ENCODE measurements around the gene ZNF385B. TPM values are rescaled to one million over a fixed set of nuclear protein-coding genes. Genes with fewer than 3 reads are reported as not detected.

The ZNF385B gene
- total RNA-seq, 1 donor from 2014 or later = 0.35 TPM

DNA sequence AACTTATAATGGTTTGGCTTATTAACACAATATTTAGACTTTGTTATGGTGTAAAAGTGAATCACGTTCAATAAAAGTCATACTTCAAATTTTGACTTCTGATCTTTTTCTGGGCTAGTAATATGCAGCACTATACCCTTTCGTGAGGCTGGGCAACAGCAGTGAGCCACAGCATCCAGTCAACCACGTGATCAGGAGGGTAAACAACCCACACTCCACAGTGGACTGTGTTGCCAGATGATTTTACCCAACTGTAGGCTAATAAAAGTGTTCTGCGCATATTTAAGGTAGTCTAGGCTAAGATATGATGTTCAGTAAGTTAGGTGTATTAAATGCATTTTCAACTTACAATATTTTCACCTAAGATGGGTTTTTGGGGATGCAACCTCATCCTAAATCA is 148.6 kb downstream of the ZNF385B start:
- ATAC-seq (no peak), DNase-seq (ENCODE audit: missing footprints) (no peak)
- intact Hi-C loops (cut with DNase I) = no loop called here

DNA sequence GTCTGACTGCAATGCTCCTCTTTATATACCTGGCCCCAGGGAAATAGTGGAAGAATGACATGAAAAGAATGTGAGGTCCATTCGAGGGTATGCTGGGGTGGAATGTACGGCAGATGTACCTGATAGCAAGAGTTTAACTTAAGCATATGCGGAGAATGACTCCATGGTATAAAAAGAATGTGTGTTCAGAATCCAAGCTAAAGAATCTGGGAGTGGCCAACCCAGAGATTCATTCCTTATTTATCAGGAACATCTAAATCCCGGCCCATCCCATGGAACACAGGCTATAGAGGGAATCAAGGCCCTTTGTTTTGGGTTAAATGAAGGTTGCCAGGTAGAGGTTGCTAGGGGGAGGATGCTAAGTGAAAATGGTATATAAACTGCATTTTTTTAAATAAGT is 150.0 kb downstream of the ZNF385B start:
- intact Hi-C loops (cut with DNase I) = no loop called here
- ATAC-seq = no peak
- no peak for DNase-seq (ENCODE audit: missing footprints)

DNA sequence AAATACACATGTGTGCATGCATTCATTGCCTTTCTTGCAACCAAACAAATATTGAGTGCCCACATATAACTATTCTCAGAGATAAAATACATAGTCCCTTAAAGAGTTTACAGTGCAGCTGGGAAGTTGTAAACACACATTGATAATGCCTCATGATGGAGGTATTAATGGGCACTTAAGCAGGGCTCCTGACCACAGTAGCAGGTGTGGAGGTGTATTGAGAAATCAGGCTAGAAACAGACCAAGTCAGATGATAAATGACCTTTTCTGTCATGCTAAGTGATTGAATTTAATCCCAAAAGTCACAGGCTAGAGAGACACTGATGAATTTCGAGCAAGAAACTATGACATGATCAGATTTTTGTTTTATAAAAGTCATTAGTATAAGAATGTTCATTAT is 157.7 kb downstream of the ZNF385B start:
- DNase-seq (ENCODE audit: missing footprints) (no peak), ATAC-seq (no peak)
- intact Hi-C loops (cut with DNase I) = no loop called here

DNA sequence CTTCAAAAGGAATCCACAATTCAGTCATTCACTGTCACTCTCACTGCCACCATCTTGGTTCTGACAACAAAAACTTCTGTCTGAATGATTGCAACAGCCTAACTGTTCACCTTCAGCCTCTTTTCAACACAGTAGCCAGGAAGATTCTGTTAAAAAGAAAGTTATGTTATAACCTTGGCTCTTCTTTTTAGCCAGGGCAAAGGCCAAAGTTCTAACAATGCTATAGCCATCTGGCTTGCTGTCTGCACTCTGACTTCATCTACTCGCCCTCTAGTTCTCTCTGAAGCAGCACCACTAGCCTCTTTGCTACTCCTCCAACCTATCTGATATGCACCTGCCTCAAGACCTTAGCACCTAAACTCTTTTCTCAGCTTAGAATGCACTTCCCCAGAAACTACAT is 158.5 kb downstream of the ZNF385B start:
- ATAC-seq (no peak), DNase-seq (ENCODE audit: missing footprints) (no peak)
- intact Hi-C loops (cut with DNase I) = no loop called here

DNA sequence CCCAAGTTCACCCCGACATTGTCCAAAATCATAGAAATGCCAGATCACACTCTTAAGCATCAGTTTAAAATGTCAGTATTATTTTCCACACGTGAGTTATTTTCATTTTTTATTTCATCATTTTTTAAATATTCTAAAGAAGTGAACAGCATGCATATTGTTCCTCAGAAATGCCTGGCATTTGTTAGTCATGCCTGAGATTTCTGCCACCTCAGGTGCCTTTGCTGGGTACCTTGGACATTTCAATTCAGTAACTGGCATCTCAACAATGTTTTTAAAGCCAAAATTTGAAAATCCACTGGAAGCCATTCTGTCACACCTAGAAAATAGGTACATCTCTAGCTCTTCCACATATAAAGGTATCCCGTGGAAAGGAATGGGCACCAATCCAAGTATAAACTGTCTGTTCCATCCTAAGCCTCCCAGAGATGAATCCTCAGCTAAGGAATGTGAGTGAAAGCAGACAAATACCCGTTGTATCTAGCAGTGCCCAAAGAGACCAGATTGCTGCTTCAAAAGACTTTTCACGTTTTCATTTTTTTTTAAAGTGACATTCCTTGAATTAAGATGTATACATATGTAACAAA is 159.8 kb downstream of the ZNF385B start:
- intact Hi-C loops (cut with DNase I) = no loop called here
- DNase-seq (ENCODE audit: missing footprints) = no peak
- ATAC-seq = no peak

DNA sequence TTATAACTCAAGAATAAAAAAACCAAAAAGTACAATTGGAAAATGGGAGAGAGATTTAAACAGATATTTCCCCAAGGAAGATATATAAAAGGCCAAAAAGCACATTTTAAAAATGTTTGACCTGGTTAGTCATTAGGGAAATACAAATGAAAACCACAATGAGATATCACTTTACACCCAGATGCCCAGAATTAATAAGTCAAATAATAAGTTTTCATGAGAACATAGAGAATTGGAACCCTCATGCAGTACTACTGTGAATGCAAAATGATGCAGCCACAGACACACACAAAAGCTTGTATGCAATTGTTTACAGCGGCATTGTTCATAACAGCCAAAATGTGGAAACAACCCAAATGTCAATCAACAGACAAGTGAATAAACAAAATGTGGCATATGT is 165.9 kb downstream of the ZNF385B start:
- DNase-seq (ENCODE audit: missing footprints) = no peak
- no peak for ATAC-seq
- intact Hi-C loops (cut with DNase I) = no loop called here

DNA sequence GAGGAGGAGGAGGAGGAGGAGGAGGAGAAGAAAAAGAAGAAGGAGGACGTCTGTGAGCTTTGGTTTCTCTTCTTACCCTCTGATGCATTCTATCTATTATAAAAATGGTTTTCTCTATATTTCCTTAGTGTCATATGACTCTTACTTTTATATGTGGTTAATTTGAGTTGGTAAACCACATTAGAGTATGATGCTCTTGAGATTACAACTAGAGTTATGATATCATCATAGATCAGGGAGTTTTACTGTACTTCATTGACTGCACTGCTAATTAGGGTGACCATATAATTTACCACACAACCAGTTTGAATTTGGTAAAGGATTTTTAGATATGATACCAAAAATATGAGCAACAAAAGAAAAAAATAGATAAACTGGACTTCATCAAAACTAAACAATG is 166.4 kb downstream of the ZNF385B start:
- intact Hi-C loops (cut with DNase I) = no loop called here
- DNase-seq (ENCODE audit: missing footprints) (no peak), ATAC-seq (no peak)

DNA sequence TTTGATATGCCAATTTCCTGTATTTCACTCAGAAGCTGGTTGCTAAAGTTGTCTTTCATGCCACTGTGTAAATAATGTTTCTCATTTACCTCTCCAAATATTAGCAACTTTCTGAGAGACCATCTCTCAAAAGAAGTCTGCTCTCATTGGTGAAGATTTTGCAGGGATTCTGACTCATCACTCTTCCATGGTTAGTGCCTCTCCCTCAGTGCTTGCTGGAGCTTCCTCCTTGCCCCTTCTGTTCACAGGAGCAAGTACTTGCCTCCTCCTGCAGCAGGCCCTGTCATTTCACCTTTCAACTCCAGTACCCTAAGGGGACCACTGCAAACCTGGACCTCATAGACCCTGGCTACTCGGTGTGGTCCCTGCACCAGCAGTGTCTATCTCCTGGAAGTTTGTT is 168.8 kb downstream of the ZNF385B start:
- intact Hi-C loops (cut with DNase I) = no loop called here
- ATAC-seq (no peak), DNase-seq (ENCODE audit: missing footprints) (no peak)

DNA sequence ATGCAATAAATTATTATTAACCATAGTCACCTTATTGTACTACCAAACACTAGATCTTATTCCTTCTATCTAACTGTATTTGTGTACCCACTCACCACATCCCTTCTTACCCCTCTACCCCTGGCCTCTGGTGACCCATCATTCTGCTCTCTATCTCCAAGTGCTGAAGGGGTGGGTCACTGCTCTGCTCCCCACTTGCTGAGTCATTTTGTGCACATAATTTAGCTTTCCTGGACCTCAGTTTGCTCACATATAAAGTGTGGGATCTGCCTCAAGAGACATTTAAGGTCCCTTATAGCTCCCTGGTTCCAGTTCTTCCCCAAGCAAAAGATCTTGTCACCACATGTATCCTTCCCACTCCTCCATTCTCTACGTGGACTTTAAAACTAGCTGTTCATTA is 169.4 kb downstream of the ZNF385B start:
- ATAC-seq (no peak), DNase-seq (ENCODE audit: missing footprints) (no peak)
- intact Hi-C loops (cut with DNase I) = no loop called here

DNA sequence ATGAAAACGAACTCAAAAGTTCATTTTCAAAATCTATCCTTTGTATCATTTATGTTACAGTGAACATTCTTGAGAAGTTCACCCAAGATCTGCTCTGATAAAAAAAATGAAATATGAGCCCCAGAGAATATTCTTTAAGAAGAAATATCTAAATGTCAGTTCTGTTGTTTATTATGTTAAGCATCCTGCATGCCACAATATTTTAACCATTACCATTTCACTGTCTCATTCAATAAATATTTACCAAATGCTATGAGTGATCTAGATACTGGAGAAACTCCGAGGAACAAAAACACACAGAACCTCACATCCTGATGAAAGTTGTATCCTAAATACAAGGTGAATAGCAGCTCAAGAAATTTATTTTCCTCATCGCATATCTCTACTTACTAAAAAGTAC is 170.2 kb downstream of the ZNF385B start:
- DNase-seq (ENCODE audit: missing footprints) (no peak), ATAC-seq (no peak)
- intact Hi-C loops (cut with DNase I) = no loop called here

DNA sequence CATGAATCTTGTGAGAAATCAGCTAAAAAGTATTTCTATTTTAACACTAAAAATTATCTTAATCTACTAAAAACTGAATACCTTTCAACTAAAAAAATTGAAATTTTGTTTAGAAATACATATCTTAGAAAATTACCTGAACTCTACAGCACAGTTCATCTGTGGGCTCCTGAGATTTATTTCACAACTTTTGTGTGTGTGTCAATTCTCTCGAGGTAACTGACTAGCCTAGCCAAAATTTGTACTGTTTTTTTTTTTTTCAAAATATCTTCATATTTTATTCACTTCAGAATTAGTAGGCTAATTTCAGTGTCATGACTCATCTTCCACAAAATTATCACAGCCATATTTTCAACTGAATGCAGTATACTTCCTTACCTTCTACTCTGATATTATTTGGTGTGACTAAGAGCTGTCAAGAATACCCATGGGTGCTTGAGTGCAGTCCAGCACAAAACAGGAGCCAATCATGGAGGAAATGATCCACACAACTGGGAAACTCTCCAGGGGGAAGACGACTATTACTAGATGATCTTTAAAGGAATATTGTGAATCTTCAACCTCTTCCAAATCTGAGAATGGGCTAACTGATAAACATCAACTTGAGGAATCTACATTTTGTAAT is 174.6 kb downstream of the ZNF385B start:
- DNase-seq (ENCODE audit: missing footprints) = no peak
- no peak for ATAC-seq
- intact Hi-C loops (cut with DNase I) = loop anchor here (5.0 kb wide), 1 partner anchor 35 kb away; no protein-coding TSS in a partner anchor

DNA sequence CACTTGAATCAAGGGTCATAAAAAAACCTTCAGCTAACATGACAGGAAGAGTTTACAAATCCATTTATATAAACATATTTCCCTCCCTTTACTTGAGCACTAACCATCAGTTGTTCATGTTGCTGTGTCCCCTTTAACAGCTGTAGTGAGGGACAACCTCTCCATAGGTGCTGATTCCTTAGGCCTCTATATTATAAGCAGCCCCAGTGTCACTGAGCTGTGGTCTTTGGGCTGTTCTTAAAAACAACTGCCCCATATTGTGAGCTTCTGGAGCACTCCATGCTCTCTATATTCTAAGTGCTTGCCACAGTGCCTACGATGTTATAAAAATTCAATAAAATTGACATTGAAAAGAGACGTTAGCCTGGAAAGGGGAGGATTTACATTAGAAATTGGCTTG is 175.3 kb downstream of the ZNF385B start:
- DNase-seq (ENCODE audit: missing footprints) (no peak), ATAC-seq (no peak)
- intact Hi-C loops (cut with DNase I) = loop anchor here (5.0 kb wide), 1 partner anchor 36 kb away; no protein-coding TSS in a partner anchor

DNA sequence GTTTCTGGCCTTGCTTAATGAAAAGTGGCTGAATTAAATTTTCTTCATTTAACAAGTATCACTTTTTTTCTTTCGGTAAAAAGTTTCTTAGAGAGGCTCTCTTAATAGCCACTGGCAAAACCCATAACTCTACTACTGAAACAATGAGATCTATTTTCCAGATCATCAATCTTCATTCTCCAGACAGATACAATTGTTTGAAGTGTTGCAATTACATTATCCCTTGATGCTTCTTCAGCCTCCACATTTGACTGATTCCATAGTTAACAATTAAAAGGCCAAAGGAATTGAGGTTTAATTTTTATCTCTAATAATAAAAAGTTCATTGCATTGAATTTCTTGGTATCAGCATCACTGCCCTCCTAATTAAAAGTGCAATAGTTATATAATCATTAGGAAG is 176.3 kb downstream of the ZNF385B start:
- intact Hi-C loops (cut with DNase I) = loop anchor here (5.0 kb wide), 1 partner anchor 37 kb away; no protein-coding TSS in a partner anchor
- DNase-seq (ENCODE audit: missing footprints) (no peak), ATAC-seq (no peak)

DNA sequence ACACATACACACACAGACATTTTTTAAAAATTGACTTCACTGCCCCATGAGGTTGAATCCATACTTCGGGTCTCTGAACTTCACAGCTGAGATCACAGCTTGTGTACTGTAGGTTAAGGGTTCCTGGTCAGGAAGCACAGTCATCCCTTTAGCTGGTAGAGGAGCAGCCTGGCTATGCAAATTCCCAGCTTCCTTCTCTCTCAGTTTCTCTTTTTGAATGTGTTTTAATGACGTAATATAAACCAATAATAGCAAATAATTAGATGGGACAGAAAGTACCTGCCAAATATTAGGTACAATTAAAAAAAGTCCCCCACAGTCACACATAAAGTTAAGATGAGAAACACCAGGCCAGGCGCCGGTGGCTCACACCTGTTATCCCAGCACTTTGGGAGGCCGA is 178.7 kb downstream of the ZNF385B start:
- intact Hi-C loops (cut with DNase I) = no loop called here
- no peak for ATAC-seq
- DNase-seq (ENCODE audit: missing footprints) = no peak

DNA sequence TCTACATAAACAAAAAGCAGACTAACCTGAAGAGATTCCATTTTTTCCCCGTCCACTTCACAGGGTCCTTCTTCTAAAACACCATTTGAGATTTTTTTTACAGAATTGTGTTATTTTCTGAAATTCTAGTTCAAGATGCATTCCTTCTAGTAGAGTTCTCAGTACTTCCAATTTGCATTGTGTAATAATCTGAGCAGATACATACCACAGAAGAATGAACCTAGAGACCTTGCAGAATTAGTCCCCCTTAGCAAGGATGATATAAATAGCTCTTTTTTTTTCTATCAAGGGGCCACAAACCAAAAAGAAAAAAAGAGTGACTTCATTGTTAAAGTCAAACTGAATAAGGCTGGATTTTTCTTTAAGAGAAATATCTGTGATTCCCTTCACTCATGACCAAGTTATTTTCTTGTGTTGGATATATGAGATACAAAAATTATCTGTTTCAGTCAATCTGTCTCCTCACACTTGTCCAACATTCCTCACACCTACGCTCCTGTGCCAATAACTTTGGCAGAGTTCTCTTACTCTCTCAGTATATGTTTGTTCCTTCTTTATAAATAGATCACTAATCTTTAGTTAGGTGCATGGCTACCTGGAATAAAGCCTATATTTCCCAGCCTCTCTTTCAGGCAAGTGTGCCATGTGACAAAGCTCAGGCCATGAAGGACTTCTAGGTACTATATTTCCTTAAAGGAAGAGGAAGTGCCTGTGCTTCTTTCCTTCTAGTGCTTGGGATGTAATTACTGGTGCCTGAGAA is 183.5 kb downstream of the ZNF385B start:
- intact Hi-C loops (cut with DNase I) = loop anchor here (1.0 to 2.0 kb wide), 2 partner anchors 83 to 191 kb away; no protein-coding TSS in a partner anchor
- DNase-seq (ENCODE audit: missing footprints) = no peak
- peak; percentile 86 for ATAC-seq

DNA sequence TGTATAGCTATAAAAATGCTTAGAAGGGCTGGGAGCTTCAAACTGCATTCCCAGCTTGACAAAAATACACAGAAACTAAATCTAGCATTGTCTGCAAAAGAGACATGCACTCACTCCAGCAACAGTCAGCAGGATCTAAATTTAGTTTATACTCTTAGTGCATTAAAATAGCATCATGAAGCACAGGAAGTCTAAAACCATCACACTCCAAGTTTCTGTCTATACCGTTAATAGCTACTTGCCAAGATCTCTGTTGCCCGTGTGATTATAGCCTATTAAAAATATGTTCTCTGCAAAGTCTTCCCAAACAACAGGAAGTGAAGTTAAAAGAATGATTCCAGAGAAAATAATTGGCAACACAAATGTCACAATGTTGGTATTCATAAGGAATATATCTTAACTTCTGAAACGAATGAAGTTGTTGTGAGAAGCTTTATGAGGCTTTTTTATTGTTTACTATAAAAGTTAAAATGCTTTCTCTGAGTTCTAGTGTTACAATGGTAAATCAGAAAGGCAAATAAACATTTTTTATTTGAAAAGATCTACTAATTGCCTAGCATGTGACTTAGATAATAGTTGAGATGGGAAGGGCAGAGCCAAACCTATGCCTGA is 184.2 kb downstream of the ZNF385B start:
- ATAC-seq = peak; percentile 85

DNA sequence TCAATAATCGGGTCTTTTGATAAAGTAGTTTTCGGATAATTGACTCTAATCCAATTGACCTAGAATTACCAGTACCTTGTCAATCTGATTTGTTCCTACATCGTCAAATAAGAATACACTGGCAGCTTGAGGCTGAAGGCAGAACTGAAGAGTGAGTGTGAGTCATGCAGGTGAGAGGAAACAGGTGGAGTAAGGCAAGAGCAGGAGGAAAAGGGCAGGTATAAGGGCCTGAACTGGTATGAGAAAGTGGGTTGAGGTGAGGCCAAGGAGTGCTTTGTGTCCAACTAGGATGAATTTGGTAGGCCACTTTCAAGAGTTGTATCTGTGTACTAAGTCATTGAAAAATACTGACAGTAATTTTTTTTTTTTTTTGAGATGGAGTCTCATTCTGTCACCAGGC is 186.0 kb downstream of the ZNF385B start:
- intact Hi-C loops (cut with DNase I) = no loop called here
- DNase-seq (ENCODE audit: missing footprints) (no peak), ATAC-seq (no peak)

More for the DNA sequence above, 184.2 kb downstream of the ZNF385B start:
- intact Hi-C loops (cut with DNase I) = loop anchor here (1.0 to 2.0 kb wide), 2 partner anchors 82 to 190 kb away; no protein-coding TSS in a partner anchor
- no peak for DNase-seq (ENCODE audit: missing footprints)

DNA sequence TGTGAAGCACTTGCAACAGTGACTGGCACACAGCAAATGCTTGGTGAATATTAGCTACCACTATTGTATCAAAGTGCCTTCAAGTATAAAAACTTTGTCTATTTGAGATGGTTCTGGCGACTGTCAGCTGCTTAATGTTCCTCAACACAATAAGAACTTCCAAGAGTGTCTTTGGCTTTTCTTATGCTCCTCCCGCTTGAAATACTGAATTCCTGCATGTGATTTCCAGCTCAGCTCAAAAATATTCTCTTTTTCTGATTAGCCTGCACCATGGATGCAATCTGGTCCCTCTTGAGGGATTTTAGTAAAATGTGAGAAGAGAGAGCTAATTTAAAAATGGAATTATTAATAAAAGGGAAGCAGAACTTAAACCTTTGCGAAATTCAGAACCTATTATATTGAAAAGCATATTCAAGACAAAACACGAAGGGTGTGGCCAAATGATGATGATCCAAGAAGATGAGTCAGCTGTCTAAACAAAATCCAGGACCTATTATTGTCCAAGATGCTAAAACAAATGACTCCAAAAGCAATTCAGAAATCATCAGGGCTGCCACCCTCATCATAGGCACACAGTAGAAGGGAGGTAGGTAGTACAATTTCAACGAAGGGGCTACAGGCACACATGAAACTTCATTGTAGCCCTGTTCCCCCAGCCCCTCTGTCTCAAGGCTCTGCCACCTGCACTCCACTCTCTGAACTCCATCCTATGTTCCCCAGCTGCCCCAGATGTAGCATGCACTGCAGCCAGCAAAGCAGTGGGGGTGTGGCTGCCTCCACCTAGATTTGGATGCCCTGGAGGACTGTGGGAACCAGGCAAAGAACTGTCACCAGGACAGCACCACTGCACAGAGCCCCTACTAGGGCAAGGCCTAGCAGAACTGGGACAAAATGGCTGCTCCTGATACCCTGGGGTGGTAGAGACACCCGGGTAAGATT is 190.1 kb downstream of the ZNF385B start:
- intact Hi-C loops (cut with DNase I) = no loop called here
- ATAC-seq = no peak
- DNase-seq (ENCODE audit: missing footprints) = no peak

DNA sequence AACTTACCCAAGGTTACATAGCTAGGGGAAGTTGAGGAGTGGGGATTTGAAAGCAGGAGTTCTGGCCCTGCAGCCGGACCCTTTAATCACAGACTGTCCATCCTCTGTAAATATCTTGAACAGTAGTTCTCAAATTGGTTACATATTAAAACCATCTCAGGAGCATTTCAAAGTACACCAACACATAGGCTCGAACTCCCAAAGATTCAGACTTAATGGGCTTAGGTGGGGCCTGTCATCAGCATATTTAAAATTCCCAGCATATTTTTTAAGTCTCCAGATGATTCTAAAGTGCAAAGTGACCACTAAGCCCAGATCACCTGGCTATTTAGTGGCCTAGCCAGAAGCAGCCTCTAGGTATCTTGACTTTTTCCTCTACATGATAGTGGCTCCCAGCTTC is 192.2 kb downstream of the ZNF385B start:
- DNase-seq (ENCODE audit: missing footprints) (no peak), ATAC-seq (no peak)
- intact Hi-C loops (cut with DNase I) = no loop called here
